Thyroid gland (tissue), 4 donors: ENCODE results near the gene CTSO.

ENCODE experiments used
- CTCF ChIP-seq, 6 experiments: fragments of 200-600 bp in 3 of 6; fragments of 450-650 bp in 3 of 6; sonication (generic) in 3 of 6; IDR thresholded peaks; one replicate each; pipeline ENCODE4 v1.5.1; 2016 to 2019; ENCODE audit warnings: antibody characterized with exemption in 6 of 6, mild to moderate bottlenecking in 2 of 6, inconsistent platforms in 1 of 6, moderate library complexity in 1 of 6
- POLR2A ChIP-seq, 2 donors: fragments of 450-650 bp; IDR thresholded peaks; one replicate each; pipeline ENCODE4 v1.6.1; 2017; ENCODE audit warnings: antibody characterized with exemption in 2 of 2, mild to moderate bottlenecking in 2 of 2, moderate library complexity in 1 of 2

GRCh38 chr4:155904331-155904730, 49.3 kb downstream of the CTSO start:
- TF ChIP-seq CTCF (IDR thresholded peaks at IDR 0.05): no peak
- no peak for TF ChIP-seq POLR2A (IDR thresholded peaks at IDR 0.05)
